Measurements from ENCODE around the gene ARL2BP.
"Not testable (repeated sequence)": the region's sequence is repeated elsewhere in the genome, so short reads cannot be mapped to it uniquely, and the experiment has no call there.

The ARL2BP gene

GRCh38 chr16:57263541-57264351, 18.7 kb downstream of the ARL2BP start:
- no peak for DNase-seq (ENCODE audit: low spot score)

- no peak for DNase-seq (ENCODE audit: low spot score)
These were observed 19.3 kb downstream of the ARL2BP start for GRCh38 chr16:57264381-57264780.

GRCh38 chr16:57264950-57265371, 19.9 kb downstream of the ARL2BP start:
- DNase-seq (ENCODE audit: low spot score), result no peak

DNA sequence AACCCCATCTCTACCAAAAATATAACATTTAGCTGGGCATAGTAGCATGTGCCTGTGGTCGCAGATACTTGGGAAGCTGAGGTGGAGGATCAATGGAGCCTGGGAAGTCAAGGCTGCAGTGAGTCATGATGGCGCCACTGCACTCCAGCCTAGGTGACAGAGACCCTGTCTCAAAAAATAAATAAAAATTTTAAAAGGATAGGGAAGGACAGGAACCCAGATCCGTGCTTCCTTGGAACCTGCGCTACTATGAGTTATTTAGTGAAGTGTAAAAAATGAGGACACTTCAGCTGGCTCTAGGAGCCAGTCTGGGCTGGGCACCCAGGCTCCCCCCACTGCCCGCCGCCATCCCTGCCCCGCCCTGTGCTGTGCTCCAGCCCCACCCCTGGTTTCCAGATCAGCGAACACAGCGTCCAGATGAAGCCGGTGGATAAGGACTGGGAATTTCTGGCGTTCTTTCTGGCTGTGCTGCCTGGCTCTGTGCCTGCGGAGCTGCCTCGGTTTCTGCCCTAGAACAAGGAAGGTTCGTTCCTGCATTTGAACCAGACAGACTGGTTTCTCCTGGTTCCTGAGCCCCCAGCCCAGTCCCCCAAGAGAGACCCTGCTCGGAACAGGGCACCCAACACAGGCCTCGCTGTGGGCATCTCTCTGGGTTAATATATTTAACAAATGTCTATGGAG, 20.9 kb downstream of the ARL2BP start:
- DNase-seq (ENCODE audit: low spot score), result no peak

- no peak for DNase-seq (ENCODE audit: low spot score)
These were observed 21.6 kb downstream of the ARL2BP start for GRCh38 chr16:57266531-57267260.

DNA sequence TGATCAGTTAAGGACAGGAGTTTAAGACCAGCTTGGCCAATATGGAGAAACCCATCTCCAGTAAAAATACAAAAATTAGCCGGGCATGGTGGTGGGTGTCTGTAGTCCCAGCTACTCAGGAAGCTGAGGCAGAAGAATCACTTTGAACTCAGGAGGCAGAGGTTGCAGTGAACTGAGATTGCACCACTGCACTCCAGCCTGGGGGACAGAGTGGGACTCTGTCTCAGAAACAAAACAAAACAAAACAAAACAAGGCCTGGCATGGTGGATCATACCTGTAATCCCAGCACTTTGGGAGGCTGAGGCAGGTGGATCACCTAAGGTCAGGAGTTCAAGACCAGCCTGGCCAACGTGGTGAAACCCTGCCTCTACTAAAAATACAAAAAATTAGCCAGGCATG, 22.3 kb downstream of the ARL2BP start:
- not testable (repeated sequence) for DNase-seq (ENCODE audit: low spot score)

DNA sequence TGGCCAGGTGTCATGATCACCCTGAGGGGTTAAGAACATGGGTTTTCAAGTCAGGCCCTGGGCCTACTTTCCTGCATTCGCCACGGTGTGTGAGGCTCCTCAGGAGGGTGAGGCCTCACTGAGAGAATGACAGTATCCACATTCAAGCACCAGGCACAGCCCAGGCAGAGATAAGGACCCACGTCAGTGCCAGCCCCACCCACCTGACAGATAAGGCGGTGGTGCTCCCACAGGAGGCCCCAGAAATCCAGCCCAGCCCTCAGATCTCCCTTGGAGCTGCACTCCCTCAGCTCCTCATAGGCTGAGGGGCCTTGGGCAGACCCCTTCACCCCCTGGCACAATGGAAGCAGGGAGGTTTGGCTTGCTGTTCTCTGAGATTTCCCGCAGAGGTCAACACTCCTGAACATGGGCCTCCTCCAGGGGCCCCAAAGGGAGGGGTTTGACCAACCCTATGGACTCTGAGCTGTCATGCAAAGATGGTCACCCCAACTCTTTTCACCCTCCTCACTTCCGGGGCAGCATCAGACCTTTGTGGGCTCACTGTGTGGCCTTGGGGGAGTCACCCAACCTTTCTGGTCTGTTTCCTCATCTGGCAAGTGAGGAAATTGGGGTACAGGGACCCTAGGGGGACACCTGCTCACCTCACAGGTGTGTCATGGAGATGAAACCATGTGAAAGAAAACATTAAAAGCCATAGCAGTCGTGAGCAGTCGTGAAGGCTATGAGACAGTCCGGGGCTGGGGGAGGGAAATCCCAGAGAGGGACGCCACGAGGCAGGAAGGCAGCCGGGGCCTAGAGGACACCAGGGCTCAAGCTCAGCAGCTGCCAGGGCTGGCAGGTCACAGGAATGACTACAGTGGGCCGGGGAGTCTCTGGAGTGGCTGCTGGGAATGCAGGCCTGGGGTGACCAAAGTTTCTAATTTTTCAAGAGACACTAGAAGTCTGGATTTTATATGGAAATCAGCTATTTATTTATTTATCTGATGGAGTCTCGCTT, 24.0 kb downstream of the ARL2BP start:
- DNase-seq (ENCODE audit: low spot score), result peak; percentile 65

GRCh38 chr16:57270221-57271062, 25.4 kb downstream of the ARL2BP start:
- no peak for DNase-seq (ENCODE audit: low spot score)

GRCh38 chr16:57271063-57271345, 25.9 kb downstream of the ARL2BP start:
- DNase-seq (ENCODE audit: low spot score), result no peak

DNA sequence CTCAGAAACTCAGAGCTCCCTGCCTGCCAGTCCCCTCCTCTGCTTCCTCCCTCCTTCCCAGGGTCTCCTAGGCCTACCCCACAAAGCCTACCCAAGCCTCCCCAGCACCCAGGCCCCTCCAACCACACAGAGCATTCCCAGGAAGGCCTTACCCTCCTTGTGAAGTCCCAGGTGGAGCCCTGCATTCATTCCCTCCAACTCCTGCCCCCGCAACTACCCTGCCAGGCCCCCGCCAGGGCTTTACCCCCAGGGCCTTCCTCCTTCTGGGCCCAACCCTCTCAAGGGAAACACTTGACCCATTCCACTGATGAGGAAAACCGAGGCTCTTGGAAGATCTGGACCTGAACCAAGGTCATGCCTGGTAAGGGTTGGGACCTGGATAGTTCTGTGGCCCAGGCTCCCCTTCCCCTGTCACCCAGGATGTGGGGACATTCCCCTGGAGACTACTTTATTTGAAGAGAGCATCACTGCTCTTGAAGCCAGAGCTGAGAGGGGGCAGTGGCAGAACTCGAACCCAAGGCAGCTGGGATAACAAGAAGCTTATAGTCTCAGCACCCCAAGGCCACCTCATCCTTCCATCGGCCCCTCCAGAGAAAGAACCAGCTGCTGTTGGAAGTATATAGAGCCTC, 26.9 kb downstream of the ARL2BP start:
- no peak for DNase-seq (ENCODE audit: low spot score)

GRCh38 chr16:57273359-57273758, 28.3 kb downstream of the ARL2BP start:
- DNase-seq (ENCODE audit: low spot score), result no peak

GRCh38 chr16:57273826-57274225, 28.8 kb downstream of the ARL2BP start:
- DNase-seq (ENCODE audit: low spot score), result no peak

DNA sequence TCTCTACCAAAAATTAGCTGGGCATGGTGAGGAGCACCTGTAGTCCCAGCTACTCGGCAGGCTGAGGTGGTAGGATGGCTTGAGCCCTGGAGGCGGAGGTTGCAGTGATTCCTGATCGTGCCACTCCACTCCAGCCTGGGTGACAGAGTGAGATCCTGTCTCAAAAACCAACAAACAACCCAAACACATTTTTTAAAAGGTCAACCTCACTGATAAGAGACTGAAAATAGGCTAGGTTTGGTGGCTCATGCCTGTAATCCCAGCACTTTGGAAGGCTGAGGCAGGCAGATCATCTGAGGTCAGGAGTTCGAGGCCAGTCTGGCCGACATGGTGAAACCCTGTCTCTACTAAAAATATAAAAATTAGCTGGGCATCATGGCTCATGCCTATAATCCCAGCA, 30.9 kb downstream of the ARL2BP start:
- DNase-seq (ENCODE audit: low spot score), result not testable (repeated sequence)

GRCh38 chr16:57276596-57276995, 31.5 kb downstream of the ARL2BP start:
- DNase-seq (ENCODE audit: low spot score), result no peak

DNA sequence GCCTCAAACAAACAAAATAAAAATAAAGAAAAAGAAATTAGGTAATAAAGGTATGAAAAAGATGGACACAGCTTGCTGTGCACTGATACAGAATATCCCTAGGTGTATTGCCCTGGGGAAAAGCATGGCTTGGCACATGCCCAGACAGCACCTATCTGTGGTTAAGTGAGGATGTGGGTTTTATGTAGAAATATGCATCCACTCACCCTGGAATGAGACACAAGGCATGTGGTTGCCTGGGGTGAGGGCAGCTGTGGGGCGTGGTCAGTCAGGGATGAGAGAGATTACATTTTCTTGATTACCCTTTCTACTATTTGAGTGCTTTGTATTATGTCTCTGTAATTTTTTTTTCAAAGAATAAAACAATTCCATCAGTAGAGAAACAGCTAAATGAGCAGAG, 32.5 kb downstream of the ARL2BP start:
- DNase-seq (ENCODE audit: low spot score), result no peak

GRCh38 chr16:57278494-57278893, 33.4 kb downstream of the ARL2BP start:
- DNase-seq (ENCODE audit: low spot score), result no peak

- no peak for DNase-seq (ENCODE audit: low spot score)
These were observed 35.0 kb downstream of the ARL2BP start for GRCh38 chr16:57279780-57280638.

DNA sequence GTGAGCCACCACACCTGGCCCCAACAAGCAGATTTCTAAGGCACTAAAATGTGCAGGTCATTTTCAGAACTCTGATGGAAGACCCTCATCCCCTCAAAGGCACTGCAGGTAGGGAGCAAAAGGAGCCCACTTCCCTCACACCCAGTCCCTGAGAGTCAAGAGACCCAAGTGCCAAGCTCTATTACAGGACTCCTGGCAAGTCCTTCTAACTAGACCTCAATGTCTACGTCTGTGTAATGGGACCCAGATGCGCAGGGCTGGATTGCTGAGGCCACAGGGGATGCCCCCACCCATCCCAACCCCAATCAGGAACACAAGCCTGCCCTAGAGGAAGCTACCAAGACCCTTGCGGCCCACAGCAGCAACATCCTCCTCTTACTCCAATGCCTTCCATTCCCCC, 36.7 kb downstream of the ARL2BP start:
- no peak for DNase-seq (ENCODE audit: low spot score)

DNA sequence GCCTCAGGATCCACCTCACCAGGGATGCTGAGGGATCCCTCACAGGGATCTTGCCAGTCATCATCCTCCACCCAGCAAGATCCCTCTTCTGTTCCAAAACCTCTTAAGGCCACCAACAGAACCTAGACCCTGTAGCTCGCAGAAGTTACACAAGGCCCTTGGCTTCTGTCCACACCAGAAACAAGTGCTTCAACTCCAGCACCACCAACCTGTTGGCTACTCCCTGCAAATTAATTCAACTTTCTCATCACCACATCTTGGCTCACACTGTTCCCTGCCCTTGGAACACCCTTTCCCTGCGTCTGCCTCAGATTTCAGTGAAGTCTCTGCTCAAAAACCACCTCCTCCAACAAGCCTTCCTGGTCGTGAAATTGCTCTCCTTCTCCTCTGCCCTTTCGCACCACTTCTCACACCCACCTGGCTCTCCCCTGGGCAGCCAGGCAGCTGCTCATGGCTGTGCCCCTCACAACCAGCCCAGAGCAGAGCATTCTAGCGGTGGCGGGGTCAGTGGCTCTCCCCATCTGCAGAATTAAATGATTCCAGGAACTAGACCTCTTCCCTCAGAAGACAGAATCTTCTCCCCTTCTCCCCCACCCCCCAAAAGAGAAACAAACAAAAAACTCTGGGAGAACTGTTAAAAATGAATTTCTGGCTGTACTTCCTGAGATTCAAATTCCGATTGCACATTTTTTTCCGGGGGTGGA, 37.6 kb downstream of the ARL2BP start:
- no peak for DNase-seq (ENCODE audit: low spot score)

Data from HuH-7.5 (cell line).